ENCODE data around the gene DFFB. TPM values are rescaled to one million over a fixed set of nuclear protein-coding genes. Genes with fewer than 3 reads are reported as not detected.

DFFB gene
- total and polyA plus RNA-seq, 9 of the 15 experiments (the other 6 are each of a cell fraction or from before 2014, with no cell fraction given) = 2.3 to 15.8 (median 11.5) TPM

- ATAC-seq (no peak), FAIRE-seq (no peak), DNase-seq (ENCODE audit: extremely low read depth in 1 of 4, low spot score in 3 of 4) (no peak)
- intact Hi-C loops (cut with micrococcal nuclease) = no loop called here
- no peak overlapping the region for H3K4me3 ChIP-seq
- ChIA-PET CTCF (ENCODE audit: low intra/inter-chr PET ratio) (no interaction called here), POLR2A (interaction anchor here (0.9 to 1.3 kb wide), 2 partner anchors 10 to 127 kb away, joined by 4 read pairs; no protein-coding TSS in a partner anchor)
- peaks cover 7 to 56% of the 10 kb centered on the region in 2 experiments; a peak in 4 of 5 replicates for H3K4me1 ChIP-seq (replicated peaks in 1 of 2; ENCODE audit: control insufficient read depth in 2 of 2, insufficient read depth in 2 of 2, low read length in 2 of 2)
- no peak overlapping the region for H2AFZ ChIP-seq (ENCODE audit: low read depth, low read length)
- H3K9ac ChIP-seq (ENCODE audit: insufficient read depth in 1 of 2, low read depth in 2 of 2, low read length in 2 of 2) = no peak overlapping the region
- no TSS peak for BruUV-seq (replicated peaks)
- H4K20me1 ChIP-seq (replicated peaks; ENCODE audit: control insufficient read depth, insufficient read depth, low read length) = peaks cover under 1% of the 10 kb centered on the region; the same call in 1 of the 2 replicates
- no peak overlapping the region for H3K27ac ChIP-seq (ENCODE audit: extremely low read depth, low read depth, low read length)
- no peaks in the 10 kb centered on the region for H3K9me3 ChIP-seq (replicated peaks; ENCODE audit: control insufficient read depth, insufficient read depth, low read depth, low read length)
- no peaks in the 10 kb centered on the region for H3K36me3 ChIP-seq (ENCODE audit: control insufficient read depth, insufficient read depth, low read length)
- in situ Hi-C loops (cut with MboI) = no loop called here
- no peaks in the 10 kb centered on the region; a peak in 1 of 5 replicates for H3K27me3 ChIP-seq (ENCODE audit: control insufficient read depth in 2 of 2, insufficient read depth in 2 of 2, low read length in 2 of 2)
- H3K79me2 ChIP-seq (ENCODE audit: control insufficient read depth, insufficient read depth, low read length) = peaks cover 24% of the 10 kb centered on the region
- WGBS (ENCODE audit: insufficient coverage, low coverage, missing lambda C conversion rate) = 45% methylated on average over 10 of the region's 10 CpGs
- no peak for TF ChIP-seq FOXK2 (conservative IDR thresholded peaks at IDR 0.05 in 1 of 2, IDR thresholded peaks at IDR 0.05 in 1 of 2; ENCODE audit: low read depth in 2 of 2)
- TF ChIP-seq RBM39 (optimal IDR thresholded peaks at IDR 0.05; ENCODE audit: low read depth, low read length) = no peak
- no peak for TF ChIP-seq TAF1 (IDR thresholded peaks at IDR 0.05; ENCODE audit: control insufficient read depth, extremely low read depth, insufficient read depth, low read length, severe bottlenecking)
- no peaks in the 10 kb centered on the region for H3K9me1 ChIP-seq (ENCODE audit: control insufficient read depth, insufficient read depth, low read length)
- H3K4me2 ChIP-seq (ENCODE audit: insufficient read depth, low read length) = no peak overlapping the region
Observed at GRCh38 chr1:3902571-3903091, 45.4 kb downstream of the DFFB start.

All from K562 (cell line).